UCSD-AML1 (cell line): Measurements from ENCODE around the gene GNAZ.
"Not testable (repeated sequence)": the region's sequence is repeated elsewhere in the genome, so short reads cannot be mapped to it uniquely, and the experiment has no call there.

ENCODE experiments used
- DNase-seq: peaks from one replicate; lab custom pipeline; 2025; ENCODE audit not compliant: unreplicated experiment; lab: John Stamatoyannopoulos, UW

The GNAZ gene

DNA sequence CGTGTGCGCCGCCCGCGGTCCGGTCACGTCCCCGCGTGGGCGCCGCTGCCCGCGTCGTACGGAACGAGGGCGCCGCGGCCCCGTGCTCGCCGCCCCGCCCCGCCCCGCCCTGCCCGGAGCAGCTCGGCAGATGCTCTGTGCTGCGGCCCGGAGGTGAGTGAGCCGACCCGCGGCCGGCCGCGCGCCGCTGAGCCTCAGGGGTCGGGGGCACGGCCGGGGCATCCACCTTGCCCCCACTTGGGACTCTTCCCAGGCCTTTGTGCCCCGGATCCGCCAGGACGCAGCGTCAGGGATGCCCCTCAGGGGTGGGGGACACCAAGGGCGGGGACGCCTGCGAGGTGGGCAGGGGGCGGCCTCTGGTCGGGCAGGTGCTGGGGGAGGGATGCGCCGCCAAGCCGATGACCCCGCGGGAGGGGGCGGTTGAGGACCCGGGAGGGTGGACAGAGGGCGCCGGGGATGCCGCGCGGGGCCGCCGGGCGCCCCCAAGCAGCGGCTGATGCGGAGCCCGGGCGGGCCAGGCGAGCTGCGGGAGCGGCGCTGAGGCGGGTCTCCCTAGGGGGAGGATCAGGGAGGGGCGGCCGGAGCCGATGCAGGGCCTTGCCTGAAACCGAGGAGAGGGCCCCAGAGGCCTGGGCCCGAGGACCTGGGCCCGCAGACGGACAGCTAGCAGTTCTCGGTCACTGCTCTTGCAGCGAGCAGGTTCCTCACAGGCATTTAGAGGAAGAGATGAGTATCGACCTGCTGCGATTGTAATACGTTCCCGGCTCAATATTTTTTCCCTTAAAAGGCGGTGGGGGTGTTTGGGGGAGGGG, at the start of gene GNAZ:
TSS of gene GNAZ (plus strand) at position 102 of the 812 bp plus-strand sequence. CDS start 25,177 bp downstream, outside the sequence.
- no peak for DNase-seq

DNA sequence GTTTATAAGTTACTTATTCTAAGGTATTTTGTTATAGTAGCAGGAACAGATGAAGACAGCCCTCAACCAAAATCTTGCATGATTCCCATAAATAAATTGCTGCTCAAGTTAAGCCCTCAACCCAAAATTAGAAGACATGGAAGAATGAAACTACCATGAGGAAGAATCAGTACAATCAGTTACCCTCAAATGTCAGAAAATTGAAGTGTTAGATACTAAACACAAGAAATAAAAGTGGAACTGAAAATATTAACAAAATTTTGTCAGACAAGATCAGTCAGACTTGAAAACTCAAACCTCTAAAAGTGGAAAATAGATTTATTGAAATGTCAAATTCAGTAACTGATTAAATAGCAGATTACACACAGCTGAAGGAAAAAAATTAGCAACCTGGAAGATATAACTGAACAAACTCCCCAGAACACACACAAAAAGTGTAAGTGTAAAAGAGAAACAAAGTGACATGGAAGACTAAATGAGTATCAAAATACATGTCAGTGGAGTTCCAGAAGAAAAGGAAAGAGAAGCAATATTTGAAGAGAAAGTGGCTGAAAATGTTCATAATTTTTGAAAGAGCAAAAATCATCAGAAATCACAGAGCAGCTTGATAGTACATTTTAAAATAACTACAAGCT, 49.5 kb upstream of the GNAZ start:
- no peak for DNase-seq

DNA sequence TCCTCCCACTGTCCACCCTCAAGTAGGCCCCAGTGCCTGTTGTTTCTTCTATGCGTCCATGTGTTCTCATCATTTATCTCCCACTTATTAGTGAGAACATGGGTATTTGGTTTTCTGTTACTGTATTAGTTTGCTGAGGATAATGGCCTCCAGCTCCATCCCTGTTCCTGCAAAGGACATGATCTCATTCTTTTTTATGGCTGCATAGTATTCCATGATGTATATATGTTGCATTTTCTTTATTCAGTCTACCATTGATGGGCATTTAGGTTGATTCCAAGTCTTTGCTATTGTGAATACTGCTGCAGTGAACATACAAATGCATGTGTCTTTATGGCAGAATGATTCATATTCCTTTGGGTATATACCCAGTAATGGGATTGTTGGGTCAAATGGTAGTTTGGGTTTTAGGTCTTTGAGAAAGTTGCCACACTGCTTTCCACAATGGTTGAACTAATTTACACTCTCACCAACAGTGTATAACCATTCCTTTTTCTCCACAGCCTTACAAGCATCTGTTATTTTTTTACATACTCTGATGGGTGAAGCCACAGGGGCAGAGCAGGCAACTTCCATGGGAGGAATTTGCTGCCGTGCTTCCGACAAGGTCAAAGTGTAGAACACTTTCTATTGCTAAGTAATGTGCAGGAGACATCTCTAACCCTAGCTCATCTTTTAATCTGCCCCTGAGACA, 48.5 kb upstream of the GNAZ start:
- DNase-seq = not testable (repeated sequence)

DNA sequence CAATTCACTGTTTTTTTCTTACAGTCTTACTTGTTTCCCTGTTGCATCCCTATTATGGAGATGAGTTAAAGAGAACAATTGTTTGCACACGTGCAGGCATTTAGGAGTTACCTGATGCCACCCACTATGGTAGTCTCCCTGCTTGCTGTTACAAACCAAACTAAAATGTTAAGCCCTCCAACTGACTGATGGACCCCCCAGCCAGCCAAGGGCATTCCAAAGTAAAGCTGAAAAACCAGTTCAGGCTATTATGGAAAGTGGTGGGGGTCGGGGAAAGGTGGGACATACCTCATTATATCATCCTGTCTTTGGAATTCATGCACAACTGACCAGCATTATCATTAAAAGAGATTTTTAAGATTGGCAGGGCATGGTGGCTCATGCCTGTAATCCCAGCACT, 47.0 kb upstream of the GNAZ start:
- DNase-seq = no peak

DNA sequence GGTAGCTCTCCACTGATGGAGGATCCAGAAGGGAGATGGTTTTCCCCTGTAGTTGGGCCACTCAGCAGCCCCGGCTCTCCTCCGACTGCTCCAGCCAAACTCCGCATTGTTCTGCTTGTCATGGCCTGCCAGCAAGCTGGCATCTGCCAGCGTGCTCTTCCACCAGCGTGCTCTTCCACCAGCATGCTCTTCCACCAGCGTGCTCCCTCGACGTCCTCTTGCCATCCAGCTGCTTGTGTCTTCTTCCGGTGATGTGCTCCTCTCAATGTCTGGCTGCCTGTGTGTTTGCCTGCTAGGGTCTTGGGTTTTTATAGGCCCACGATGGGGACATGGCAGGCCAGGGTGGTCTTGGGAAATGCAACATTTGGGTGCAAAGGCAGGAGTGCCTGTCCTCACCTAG, 43.5 kb upstream of the GNAZ start:
- DNase-seq = no peak

DNA sequence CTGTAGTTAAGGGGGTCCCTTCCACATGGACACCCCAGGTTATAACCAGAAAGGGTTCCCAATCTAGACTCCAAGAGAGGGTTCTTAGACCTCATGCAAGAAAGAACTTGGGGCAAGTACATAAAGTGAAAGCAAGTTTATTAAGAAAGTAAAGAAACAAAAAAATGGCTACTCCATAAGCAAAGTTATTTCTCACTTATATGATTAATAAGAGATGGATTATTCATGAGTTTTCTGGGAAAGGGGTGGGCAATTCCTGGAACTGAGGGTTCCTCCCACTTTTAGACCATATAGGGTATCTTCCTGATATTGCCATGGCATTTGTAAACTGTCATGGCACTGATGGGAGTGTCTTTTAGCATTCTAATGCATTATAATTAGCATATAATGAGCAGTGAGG, 42.5 kb upstream of the GNAZ start:
- DNase-seq = not testable (repeated sequence)

DNA sequence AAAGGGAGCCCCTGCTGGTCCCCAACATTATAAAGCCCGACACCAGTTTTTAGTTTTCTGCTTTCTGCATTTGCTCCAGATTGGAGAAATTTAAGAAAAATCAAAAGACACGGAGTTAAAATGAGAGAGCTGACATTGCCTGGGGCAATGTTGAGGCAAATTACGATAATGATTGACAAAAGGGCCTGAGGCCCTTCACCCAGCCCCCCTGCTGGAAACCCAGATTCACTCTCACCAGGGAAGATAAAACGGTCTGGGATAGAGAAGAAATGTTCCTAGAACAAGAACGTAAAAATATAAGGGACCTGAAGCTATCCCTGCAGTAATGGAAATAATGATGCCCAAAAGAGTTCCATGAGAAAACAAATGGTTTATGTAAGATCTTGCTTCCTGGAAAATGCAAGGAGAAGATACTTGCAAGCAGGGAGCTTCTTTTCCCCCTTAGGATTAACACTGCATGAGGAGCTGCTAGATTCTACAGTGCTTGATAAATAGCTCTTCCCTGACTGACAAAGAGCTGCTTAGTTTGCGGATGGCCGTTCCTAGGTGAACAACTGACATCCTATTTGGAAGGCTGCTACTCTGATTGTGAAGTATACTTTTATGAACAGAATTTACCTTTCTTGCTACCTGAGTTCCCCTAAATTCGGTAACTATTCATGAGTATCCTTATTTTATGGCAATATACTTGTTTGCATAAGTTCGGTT, 40.6 kb upstream of the GNAZ start:
- DNase-seq = no peak

DNA sequence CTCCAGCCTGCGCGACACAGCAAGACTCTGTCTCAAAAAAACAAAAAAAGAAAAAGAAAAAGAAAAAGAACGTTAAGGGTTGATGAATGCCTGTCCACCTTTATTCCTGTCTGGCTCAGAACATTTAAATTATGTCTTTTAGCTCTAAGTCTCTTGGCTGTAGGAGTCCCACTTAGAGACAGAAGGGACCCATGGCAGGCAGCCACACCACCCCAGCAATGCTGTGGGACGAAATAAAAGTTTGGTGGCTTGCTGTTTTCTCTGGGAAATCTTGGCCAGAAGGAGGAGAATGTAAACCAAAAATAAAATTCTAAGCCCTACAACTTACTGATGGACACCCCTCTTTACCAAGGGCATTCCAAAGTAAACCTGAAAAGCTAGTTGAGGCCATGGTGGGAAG, 38.9 kb upstream of the GNAZ start:
- no peak for DNase-seq

DNA sequence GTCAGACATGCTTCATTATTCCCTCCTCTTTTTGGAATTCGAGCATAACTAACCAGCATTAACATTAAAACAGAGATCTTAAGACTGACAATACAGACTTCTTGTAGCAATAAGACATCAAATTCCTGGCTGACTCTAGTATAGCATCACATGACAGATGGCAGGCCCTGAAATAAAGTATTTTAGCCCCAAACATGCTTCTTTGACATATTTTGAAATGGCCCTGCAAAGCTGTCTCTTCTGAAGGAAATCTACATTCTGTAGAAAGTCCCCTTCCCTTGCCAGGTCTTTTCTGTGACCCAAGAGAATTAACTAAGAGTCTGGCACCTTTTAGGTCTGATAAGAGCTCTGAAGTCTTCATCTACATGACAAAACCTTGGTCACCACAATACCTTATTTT, 38.5 kb upstream of the GNAZ start:
- no peak for DNase-seq

DNA sequence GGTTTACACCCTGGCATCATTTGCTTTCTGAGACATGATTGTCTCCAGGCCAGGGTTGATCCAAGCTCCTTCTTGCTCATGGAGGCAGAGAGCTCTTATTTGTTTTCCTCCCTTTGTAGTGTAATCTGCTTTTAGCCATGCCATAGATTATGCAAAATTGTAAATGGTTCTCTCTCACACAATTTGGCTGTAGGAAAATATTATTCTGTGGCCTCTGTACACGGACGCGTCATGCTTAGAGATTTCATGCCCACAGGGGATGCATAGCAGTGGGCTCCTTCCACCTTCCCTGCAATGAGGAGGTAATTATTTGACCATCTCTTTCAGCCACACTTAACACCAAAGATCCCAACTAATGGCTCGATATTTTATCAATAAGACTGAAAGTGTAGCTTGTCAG, 37.7 kb upstream of the GNAZ start:
- DNase-seq = no peak

DNA sequence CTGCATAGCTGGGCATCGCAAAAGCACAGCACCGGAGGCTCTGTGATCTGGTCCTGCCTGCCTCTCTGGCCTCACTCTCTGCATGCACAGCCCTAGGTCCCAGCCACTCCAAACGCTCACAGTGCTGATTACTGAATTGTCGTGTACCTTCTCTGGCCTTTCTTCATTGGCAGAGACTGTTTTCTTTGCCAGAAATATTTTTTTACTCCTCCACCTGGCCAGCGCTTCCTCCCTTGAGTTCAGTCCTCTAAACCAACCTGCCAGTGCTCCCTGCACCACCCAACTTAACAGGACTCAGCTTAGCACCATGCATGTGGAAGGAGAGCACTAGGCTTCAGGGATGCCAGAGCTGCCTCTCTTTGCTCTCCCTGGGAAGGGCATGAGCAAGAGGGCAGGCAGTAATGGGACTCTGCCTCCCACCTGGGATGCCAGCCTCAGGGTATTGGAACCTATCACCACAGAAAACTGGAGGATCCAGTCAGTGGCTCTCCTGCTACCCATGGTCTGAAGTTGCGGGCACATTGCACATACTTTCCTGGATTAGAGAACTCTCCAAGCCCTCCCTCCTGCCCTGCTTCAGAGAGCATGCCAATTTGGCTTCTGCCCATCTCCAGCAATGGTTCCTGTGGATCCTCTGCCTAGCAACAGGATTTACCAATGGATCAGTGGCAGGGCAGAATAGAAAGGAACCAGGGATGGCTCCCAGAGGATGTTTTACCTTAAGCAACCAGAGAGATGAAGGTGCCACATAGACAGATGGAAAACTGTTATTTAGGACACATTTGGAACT, 37.0 kb upstream of the GNAZ start:
- no peak for DNase-seq

DNA sequence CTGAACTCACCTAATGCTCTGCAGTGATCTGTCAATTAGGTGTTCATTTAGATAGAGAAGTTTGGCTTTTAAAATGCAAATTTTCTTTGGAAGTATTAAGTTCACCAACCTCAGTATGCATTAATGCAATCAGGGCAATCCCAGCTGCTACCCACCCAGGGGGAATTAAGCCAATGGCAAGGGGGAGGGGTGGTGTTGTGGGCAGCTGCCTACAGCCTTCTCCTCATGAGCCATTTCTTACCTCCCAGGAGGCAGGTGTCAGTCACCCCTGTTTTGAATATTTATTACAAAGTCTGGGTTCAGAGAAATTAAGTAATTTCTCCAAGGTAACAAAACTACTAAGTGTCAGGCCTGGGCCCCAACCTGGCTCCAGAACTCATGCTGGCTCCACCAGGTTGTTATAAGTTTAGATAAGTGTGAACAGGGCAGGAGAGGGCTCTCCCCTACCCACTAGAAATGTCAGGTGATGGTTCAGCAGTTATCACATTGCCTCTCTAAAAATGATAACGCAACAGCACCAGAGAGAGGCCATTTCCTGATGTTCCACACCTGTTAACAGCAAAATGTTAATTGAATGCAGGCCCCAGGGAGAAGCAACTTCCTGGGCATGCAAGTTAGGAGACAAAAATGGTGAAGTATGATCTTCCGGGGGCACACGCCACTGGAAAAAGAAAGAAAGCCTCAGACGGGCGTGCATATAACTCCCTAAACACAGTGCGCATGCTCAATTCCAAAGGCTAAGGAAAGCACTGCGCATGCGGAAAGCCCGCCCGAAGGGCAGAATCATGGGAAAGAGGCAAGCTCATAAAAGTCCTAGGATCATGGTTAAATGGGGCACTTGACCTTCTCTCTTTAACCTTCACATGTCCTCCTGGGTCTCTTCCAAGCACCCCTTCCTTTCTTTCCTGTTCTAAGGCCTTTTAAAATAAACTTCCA, 35.4 kb upstream of the GNAZ start:
- no peak for DNase-seq

DNA sequence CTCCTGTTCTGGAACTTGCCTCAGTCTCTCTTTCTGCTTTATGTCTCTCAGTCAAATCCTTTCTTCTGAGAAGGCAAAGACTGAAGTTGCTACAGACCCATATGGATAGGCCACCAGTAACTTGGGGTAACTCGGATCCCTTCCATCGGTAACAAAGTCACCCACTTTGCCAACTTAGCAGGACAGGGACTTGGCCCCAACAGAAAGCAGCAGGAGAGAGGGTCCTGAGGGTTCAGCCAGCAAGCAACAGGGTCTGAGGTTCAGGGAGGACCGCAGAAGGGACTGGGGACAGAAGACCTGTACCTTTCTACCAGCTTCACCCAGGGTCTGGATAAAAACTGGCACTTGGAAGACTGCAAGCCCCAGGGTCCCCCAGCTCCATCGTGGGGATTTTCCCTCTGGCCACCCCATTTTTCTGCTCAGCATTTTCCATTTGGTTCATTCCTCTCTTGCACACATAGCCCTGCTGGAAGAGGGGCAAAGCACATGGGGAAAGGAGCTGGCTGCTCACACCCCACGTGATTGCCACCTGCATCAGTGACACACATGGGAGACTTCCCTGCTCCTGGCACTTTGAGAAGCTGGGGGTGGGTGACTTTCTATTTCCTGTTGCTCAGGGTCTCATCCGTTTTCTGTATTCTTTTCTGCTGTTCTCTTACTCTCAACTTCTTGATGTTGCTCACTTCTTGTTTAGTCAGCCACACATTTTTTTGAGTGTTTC, 34.6 kb upstream of the GNAZ start:
- DNase-seq = no peak

DNA sequence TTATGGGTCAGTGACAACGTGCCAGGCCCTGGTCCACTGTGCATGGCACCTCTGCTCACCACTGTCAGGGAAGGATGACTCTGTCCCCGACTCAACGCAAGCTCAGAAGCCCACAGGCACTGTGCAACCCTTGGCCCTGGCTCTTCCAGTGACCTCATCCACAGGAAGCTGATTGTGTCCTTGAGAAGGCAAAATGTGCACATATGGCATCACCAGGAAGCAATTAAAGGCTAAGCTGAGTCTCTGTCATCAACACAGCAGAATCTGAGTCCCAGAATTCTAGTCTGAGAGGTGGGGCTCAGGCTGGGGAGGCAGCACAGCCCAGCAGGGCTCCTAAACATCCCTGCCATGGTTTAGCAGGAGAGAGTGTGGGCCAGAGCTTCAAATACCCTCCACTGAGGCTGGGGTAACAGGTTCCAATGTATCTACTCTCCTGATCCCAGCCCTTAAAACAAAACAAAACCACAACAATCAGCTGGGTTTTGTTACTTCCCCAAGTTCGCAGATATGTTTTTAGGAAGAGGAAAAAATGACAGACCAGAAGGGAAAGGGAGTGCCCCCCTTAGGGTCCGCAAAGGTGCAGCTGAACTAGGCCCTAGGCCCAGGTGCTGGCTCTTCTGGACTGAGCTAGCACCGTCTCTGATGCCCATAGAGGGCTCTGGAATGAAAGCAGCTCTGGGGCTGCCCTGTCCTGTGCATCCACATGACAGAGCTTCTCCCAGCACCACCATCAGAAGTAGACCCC, 33.5 kb upstream of the GNAZ start:
- DNase-seq = no peak

DNA sequence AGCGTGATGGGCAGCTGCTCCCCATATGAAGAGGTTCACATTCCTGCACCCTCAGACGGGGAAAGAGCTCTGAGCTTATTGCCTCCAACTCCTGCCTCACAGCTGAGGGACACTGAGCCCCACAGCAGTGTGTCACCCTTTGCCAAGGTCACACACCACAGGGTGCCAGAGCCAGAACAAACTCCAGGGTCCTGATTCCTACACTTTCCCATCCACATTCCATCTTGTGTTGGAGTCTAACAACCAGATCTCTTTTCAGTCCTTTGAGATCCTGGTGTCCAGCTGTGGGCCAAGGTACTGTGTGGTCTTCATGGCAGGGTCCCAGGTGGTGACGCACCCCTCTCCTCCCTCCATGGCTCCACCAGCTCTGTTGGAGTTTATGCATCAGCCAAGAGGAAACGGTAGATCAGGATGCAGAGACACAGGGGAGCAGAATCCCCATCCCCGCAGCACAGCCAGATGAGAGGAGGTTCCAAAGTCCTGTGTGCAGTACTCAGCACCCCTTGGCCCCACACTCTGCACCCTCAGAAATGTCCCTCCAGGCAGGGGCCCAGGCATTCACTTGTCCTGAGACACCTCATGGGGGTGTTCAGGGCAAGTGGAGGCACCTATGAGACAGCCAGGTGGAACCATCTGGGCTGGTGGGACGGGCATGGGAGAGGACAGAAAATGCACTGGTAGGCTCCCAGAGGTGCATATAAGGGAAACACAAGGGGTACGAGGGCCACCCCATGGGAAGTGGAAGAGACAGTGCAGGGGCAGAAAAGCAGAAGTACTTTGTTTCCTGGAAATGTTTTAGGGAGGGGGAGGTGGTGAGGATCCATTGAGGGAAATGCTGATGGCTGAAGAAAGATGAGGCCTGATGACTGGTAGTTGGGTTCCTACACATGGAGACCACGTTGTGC, 32.6 kb upstream of the GNAZ start:
- no peak for DNase-seq

DNA sequence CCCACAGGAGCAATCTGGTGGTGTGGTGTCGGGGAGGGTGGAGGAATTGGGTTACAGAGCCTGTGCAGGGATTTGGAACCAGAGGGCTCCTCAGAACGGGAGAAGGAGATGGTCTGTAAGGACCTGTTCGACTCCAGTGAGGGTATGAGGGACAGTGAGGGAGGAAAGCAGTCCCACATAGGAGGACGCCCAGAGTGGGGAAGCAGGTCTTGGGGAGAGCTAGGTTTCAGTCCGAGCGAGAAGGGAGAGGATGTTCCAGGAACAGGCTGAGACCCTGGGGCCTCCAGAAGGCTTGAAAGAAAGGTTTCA, 32.0 kb upstream of the GNAZ start:
- DNase-seq = no peak

DNA sequence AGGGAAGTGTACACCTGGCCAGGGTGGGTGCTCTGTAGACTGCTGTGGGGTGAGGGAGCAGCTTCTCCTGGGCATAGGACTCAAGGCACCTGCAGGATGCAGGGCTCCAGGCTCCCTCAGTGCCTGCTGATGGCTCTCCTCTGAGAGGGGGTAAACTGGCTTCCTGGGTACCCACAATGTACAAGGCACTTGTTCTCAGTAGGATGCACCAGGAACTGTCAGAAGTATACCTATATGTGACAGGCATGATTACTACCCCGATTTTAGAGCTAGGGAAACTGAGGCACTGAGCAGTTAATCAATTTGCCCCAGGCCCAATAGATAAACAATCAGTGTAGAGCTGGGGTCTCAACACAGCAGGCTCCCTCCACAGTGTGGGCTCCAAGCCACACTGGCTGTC, 31.4 kb upstream of the GNAZ start:
- no peak for DNase-seq
